ENCODE data around the gene TSPAN17.

- no peak for TF ChIP-seq POLR2AphosphoS5 (IDR thresholded peaks at IDR 0.05; ENCODE audit: low read depth, low read length)
- TF ChIP-seq REST (IDR thresholded peaks at IDR 0.05; ENCODE audit: insufficient read depth in 1 of 2, low read depth in 2 of 2, low read length in 2 of 2) = no peak
- no peak for TF ChIP-seq FOXP2 (optimal IDR thresholded peaks at IDR 0.05; ENCODE audit: borderline replicate concordance, extremely low read depth, extremely low read length, insufficient read depth)
- no peak for TF ChIP-seq TAF1 (IDR thresholded peaks at IDR 0.05; ENCODE audit: borderline replicate concordance, insufficient read depth, low read length)
Observed at GRCh38 chr5:176621661-176622079, 25.6 kb upstream of the TSPAN17 start.

Measured in PFSK-1 (cell line).